ENCODE results near the gene BCKDK. TPM values are rescaled to one million over a fixed set of nuclear protein-coding genes. Genes with fewer than 3 reads are reported as not detected.

Gene BCKDK
- total RNA-seq, 1 experiment from 2014 or later: 60.4 TPM

GRCh38 chr16:31127182-31127581 is 19.0 kb downstream of the BCKDK start:
- TF ChIP-seq SIN3A (IDR thresholded peaks at IDR 0.05; ENCODE audit: borderline replicate concordance, insufficient read depth, low read depth, low read length) (no peak), TCF7L2 (IDR thresholded peaks at IDR 0.05; ENCODE audit: low read depth, low read length) (no peak), POLR2AphosphoS5 (IDR thresholded peaks at IDR 0.05; ENCODE audit: low read depth, low read length) (no peak)
- Histone ChIP-seq H3K36me3 (ENCODE audit: control insufficient read depth, insufficient read depth, low read length) (no peaks in the 10 kb centered on the region), H3K9me3 (ENCODE audit: control insufficient read depth, insufficient read depth, low read depth, low read length) (no peaks in the 10 kb centered on the region), H3K27ac (ENCODE audit: low read length) (no peak overlapping the region), H3K4me1 (ENCODE audit: control insufficient read depth, insufficient read depth, low read length) (no peaks in the 10 kb centered on the region), H3K4me3 (ENCODE audit: low read depth in 2 of 2, low read length in 2 of 2) (no peak overlapping the region), H3K27me3 (ENCODE audit: control insufficient read depth, insufficient read depth, low read length) (no peaks in the 10 kb centered on the region)
- CTCF ChIA-PET: no interaction called here
- DNase-seq (ENCODE audit: low read depth, low spot score): no peak
- in situ Hi-C loops (cut with HindIII; ENCODE audit: low pct_unique_long_range_greater_than_20kb, low sequenced_read_pairs) (no loop called here), intact Hi-C loops (cut with micrococcal nuclease; ENCODE audit: unreplicated experiment) (no loop called here)
- BruUV-seq (replicated peaks): no TSS peak
- ATAC-seq: no peak
- POLR2A ChIA-PET: interaction anchor here (1.7 kb wide), 1 partner anchor 9 kb away, joined by 4 read pairs; the partner anchor contains the start of gene KAT8

- no peaks in the 10 kb centered on the region for H3K4me1 ChIP-seq (ENCODE audit: control insufficient read depth, insufficient read depth, low read length)
- H3K36me3 ChIP-seq (ENCODE audit: control insufficient read depth, insufficient read depth, low read length): no peaks in the 10 kb centered on the region
- H3K4me3 ChIP-seq (ENCODE audit: low read depth in 2 of 2, low read length in 2 of 2): no peak overlapping the region
- ATAC-seq: no peak
- CTCF ChIA-PET: interaction anchor here (1.4 kb wide), 1 partner anchor 13 kb away, joined by 3 read pairs; no protein-coding TSS in a partner anchor
- no peaks in the 10 kb centered on the region for H3K27me3 ChIP-seq (ENCODE audit: control insufficient read depth, insufficient read depth, low read length)
- in situ Hi-C loops (cut with HindIII; ENCODE audit: low pct_unique_long_range_greater_than_20kb, low sequenced_read_pairs): no loop called here
- no peaks in the 10 kb centered on the region for H3K9me3 ChIP-seq (ENCODE audit: control insufficient read depth, insufficient read depth, low read depth, low read length)
- intact Hi-C loops (cut with micrococcal nuclease; ENCODE audit: unreplicated experiment): no loop called here
- DNase-seq (ENCODE audit: low read depth, low spot score): no peak
- POLR2A ChIA-PET: interaction anchor here (0.6 kb wide), 1 partner anchor 11 kb away, joined by 9 read pairs; the partner anchor contains the start of gene KAT8
- no peak overlapping the region for H3K27ac ChIP-seq (ENCODE audit: low read length)
- TF ChIP-seq TCF7L2 (IDR thresholded peaks at IDR 0.05; ENCODE audit: low read depth, low read length): no peak
- TF ChIP-seq, protein P1, sequence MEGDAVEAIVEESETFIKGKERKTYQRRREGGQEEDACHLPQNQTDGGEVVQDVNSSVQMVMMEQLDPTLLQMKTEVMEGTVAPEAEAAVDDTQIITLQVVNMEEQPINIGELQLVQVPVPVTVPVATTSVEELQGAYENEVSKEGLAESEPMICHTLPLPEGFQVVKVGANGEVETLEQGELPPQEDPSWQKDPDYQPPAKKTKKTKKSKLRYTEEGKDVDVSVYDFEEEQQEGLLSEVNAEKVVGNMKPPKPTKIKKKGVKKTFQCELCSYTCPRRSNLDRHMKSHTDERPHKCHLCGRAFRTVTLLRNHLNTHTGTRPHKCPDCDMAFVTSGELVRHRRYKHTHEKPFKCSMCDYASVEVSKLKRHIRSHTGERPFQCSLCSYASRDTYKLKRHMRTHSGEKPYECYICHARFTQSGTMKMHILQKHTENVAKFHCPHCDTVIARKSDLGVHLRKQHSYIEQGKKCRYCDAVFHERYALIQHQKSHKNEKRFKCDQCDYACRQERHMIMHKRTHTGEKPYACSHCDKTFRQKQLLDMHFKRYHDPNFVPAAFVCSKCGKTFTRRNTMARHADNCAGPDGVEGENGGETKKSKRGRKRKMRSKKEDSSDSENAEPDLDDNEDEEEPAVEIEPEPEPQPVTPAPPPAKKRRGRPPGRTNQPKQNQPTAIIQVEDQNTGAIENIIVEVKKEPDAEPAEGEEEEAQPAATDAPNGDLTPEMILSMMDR (IDR thresholded peaks at IDR 0.05): no peak
- no peak for TF ChIP-seq SIN3A (IDR thresholded peaks at IDR 0.05; ENCODE audit: borderline replicate concordance, insufficient read depth, low read depth, low read length)
- TF ChIP-seq, protein P2, sequence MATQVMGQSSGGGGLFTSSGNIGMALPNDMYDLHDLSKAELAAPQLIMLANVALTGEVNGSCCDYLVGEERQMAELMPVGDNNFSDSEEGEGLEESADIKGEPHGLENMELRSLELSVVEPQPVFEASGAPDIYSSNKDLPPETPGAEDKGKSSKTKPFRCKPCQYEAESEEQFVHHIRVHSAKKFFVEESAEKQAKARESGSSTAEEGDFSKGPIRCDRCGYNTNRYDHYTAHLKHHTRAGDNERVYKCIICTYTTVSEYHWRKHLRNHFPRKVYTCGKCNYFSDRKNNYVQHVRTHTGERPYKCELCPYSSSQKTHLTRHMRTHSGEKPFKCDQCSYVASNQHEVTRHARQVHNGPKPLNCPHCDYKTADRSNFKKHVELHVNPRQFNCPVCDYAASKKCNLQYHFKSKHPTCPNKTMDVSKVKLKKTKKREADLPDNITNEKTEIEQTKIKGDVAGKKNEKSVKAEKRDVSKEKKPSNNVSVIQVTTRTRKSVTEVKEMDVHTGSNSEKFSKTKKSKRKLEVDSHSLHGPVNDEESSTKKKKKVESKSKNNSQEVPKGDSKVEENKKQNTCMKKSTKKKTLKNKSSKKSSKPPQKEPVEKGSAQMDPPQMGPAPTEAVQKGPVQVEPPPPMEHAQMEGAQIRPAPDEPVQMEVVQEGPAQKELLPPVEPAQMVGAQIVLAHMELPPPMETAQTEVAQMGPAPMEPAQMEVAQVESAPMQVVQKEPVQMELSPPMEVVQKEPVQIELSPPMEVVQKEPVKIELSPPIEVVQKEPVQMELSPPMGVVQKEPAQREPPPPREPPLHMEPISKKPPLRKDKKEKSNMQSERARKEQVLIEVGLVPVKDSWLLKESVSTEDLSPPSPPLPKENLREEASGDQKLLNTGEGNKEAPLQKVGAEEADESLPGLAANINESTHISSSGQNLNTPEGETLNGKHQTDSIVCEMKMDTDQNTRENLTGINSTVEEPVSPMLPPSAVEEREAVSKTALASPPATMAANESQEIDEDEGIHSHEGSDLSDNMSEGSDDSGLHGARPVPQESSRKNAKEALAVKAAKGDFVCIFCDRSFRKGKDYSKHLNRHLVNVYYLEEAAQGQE (IDR thresholded peaks at IDR 0.05; ENCODE audit: insufficient read depth in 1 of 2, low read depth in 2 of 2, low read length in 1 of 2): no peak
- TF ChIP-seq POLR2AphosphoS5 (IDR thresholded peaks at IDR 0.05; ENCODE audit: low read depth, low read length): no peak
- no TSS peak for BruUV-seq (replicated peaks)
Observed at GRCh38 chr16:31128711-31129567, 20.8 kb downstream of the BCKDK start.
